Measurements from ENCODE around the gene FHIP1B.

FHIP1B gene

DNA sequence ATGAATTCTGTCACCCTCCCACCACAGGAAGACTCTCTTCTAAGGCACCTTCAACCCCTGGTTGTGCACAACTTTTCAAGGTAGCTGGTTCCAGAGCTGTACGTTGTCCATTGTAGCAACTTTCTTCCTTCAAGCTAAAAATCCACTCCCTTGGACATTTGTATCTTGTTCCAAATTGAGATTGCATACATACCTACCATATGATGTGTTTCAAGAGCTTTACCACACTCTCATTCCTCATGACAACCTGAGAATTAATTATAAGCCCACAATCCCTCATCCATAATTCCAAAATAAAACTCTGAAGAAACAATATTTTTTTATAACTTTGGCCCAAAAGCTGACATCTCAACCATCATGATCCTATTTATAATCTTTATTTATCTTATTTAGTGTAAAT, 32.4 kb downstream of the FHIP1B start:
- no peaks in the 10 kb centered on the region for H3K27me3 ChIP-seq (ENCODE audit: control insufficient read depth in 1 of 2, insufficient read depth in 2 of 2, low read length in 2 of 2)
- H3K9me3 ChIP-seq (ENCODE audit: control insufficient read depth in 2 of 2, low read length in 2 of 2), result no peaks in the 10 kb centered on the region
- no peaks in the 10 kb centered on the region for H3K4me1 ChIP-seq (ENCODE audit: control insufficient read depth, insufficient read depth, low read length)
- no peak overlapping the region for H3K4me3 ChIP-seq (ENCODE audit: low read length in 2 of 2)
- H3K27ac ChIP-seq (ENCODE audit: low read length), result no peak overlapping the region
- peaks cover 2 to 7% of the 10 kb centered on the region in 2 donors for H3K36me3 ChIP-seq (ENCODE audit: control insufficient read depth in 2 of 2, insufficient read depth in 2 of 2, low read length in 2 of 2)
- no peak overlapping the region for H3K9ac ChIP-seq (ENCODE audit: low read length in 2 of 2)

DNA sequence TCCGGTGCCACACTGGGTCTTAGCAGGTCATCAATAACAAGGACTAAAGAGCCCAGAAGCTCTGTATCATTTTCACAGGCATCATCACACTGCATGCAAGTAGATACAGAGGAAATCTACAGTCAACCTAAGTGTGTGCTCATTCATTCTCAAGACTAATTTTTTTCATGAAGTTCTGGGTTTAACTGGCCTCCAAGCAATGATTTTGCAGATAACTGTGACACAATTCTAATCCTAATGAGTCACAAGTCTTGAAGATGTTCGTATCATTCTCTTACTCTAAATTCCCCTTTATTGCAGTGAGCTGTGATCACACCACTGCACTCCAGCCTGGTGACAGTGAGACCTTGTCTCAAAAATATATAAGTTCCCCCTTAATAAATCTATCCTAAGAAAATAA, 33.0 kb downstream of the FHIP1B start:
- H3K9ac ChIP-seq (ENCODE audit: low read length in 2 of 2), result no peak overlapping the region
- no peaks in the 10 kb centered on the region for H3K9me3 ChIP-seq (ENCODE audit: control insufficient read depth in 2 of 2, low read length in 2 of 2)
- no peaks in the 10 kb centered on the region for H3K27me3 ChIP-seq (ENCODE audit: control insufficient read depth in 1 of 2, insufficient read depth in 2 of 2, low read length in 2 of 2)
- no peaks in the 10 kb centered on the region for H3K4me1 ChIP-seq (ENCODE audit: control insufficient read depth, insufficient read depth, low read length)
- no peak overlapping the region for H3K4me3 ChIP-seq (ENCODE audit: low read length in 2 of 2)
- H3K36me3 ChIP-seq (ENCODE audit: control insufficient read depth in 2 of 2, insufficient read depth in 2 of 2, low read length in 2 of 2), result peaks cover 2 to 7% of the 10 kb centered on the region in 2 donors
- H3K27ac ChIP-seq (ENCODE audit: low read length), result no peak overlapping the region

DNA sequence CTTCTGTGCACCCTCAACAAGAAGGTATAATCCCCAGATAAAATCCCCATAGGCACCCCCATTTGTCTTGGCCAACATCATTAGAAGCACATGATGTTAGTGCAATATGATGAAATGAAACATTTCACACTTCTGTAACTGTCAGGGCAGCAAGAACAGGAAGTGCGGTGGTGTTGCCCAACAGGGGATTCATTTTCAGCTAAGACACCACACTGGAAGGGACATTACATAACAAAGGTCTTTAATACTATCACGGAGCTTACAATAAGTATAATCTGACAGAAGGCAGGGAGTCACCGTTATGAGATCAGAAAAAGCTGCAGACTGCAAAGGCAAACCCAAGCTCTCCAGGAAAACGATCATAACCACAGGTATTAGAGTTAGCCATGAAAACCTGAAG, 33.5 kb downstream of the FHIP1B start:
- no peak overlapping the region for H3K27ac ChIP-seq (ENCODE audit: low read length)
- no peaks in the 10 kb centered on the region for H3K4me1 ChIP-seq (ENCODE audit: control insufficient read depth, insufficient read depth, low read length)
- H3K9me3 ChIP-seq (ENCODE audit: control insufficient read depth in 2 of 2, low read length in 2 of 2), result no peaks in the 10 kb centered on the region

DNA sequence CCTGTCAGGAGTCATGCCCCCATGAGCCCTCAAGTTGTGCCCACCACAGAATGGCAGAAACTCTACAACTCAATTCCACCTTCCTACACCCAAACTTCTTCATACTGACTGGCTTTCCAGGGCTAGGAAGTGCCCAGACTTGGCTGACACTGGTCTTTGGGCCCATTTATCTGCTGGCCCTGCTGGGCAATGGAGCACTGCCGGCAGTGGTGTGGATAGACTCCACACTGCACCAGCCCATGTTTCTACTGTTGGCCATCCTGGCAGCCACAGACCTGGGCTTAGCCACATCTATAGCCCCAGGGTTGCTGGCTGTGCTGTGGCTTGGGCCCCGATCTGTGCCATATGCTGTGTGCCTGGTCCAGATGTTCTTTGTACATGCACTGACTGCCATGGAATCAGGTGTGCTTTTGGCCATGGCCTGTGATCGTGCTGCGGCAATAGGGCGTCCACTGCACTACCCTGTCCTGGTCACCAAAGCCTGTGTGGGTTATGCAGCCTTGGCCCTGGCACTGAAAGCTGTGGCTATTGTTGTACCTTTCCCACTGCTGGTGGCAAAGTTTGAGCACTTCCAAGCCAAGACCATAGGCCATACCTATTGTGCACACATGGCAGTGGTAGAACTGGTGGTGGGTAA, 35.1 kb downstream of the FHIP1B start, which contains the start of gene OR52W1:
Gene OR52W1 (plus strand): TSS at position 51 of the 637 bp plus-strand sequence. CDS start 0 bp downstream, at position 51.
- Histone ChIP-seq H3K27me3 (ENCODE audit: control insufficient read depth in 1 of 2, insufficient read depth in 2 of 2, low read length in 2 of 2) (no peaks in the 10 kb centered on the region), H3K27ac (ENCODE audit: low read length) (no peak within 1 kb of the TSS), H3K4me1 (ENCODE audit: control insufficient read depth, insufficient read depth, low read length) (no peaks in the 10 kb centered on the region), H3K4me3 (ENCODE audit: low read length in 2 of 2) (no peak within 1 kb of the TSS), H3K36me3 (ENCODE audit: control insufficient read depth in 2 of 2, insufficient read depth in 2 of 2, low read length in 2 of 2) (peaks cover 0 to 3% of the 10 kb centered on the region in 2 donors), H3K9me3 (ENCODE audit: control insufficient read depth in 2 of 2, low read length in 2 of 2) (no peaks in the 10 kb centered on the region), H3K9ac (ENCODE audit: low read length in 2 of 2) (no peak within 1 kb of the TSS)

More for the DNA sequence above, 33.5 kb downstream of the FHIP1B start:
- no peak overlapping the region for H3K9ac ChIP-seq (ENCODE audit: low read length in 2 of 2)
- no peaks in the 10 kb centered on the region for H3K27me3 ChIP-seq (ENCODE audit: control insufficient read depth in 1 of 2, insufficient read depth in 2 of 2, low read length in 2 of 2)
- H3K4me3 ChIP-seq (ENCODE audit: low read length in 2 of 2), result no peak overlapping the region
- peaks cover 2 to 7% of the 10 kb centered on the region in 2 donors for H3K36me3 ChIP-seq (ENCODE audit: control insufficient read depth in 2 of 2, insufficient read depth in 2 of 2, low read length in 2 of 2)

- Histone ChIP-seq H3K9me3 (ENCODE audit: control insufficient read depth in 2 of 2, low read length in 2 of 2) (no peaks in the 10 kb centered on the region), H3K27ac (ENCODE audit: low read length) (no peak overlapping the region), H3K4me3 (ENCODE audit: low read length in 2 of 2) (no peak overlapping the region), H3K4me1 (ENCODE audit: control insufficient read depth, insufficient read depth, low read length) (no peaks in the 10 kb centered on the region), H3K9ac (ENCODE audit: low read length in 2 of 2) (no peak overlapping the region), H3K36me3 (ENCODE audit: control insufficient read depth in 2 of 2, insufficient read depth in 2 of 2, low read length in 2 of 2) (no peaks in the 10 kb centered on the region), H3K27me3 (ENCODE audit: control insufficient read depth in 1 of 2, insufficient read depth in 2 of 2, low read length in 2 of 2) (no peaks in the 10 kb centered on the region)
Measured at GRCh38 chr11:6197466-6198200, 36.8 kb downstream of the FHIP1B start.

DNA sequence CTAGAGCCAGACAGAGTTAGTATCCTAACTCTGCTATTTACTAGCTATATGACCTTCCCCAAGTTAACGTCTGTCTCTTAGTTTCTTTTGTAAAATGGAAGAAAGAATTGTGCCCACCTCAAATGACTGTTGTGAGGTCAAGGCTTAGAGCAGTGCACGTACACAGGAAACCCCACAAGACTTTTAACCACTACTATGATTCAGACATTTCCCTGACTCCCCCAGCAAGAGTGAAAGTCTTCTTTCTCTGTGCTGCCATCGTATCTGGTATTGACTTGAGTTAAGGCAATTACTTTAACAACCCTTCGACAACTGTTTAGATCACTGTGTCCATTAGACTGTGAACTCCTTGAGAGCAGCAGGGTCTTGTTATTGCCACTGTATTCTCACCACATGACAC, 38.0 kb downstream of the FHIP1B start:
- no peaks in the 10 kb centered on the region for H3K4me1 ChIP-seq (ENCODE audit: control insufficient read depth, insufficient read depth, low read length)
- no peak overlapping the region for H3K9ac ChIP-seq (ENCODE audit: low read length in 2 of 2)
- no peak overlapping the region for H3K27ac ChIP-seq (ENCODE audit: low read length)
- no peaks in the 10 kb centered on the region for H3K36me3 ChIP-seq (ENCODE audit: control insufficient read depth in 2 of 2, insufficient read depth in 2 of 2, low read length in 2 of 2)
- no peaks in the 10 kb centered on the region for H3K9me3 ChIP-seq (ENCODE audit: control insufficient read depth in 2 of 2, low read length in 2 of 2)
- H3K4me3 ChIP-seq (ENCODE audit: low read length in 2 of 2), result no peak overlapping the region
- no peaks in the 10 kb centered on the region for H3K27me3 ChIP-seq (ENCODE audit: control insufficient read depth in 1 of 2, insufficient read depth in 2 of 2, low read length in 2 of 2)

DNA sequence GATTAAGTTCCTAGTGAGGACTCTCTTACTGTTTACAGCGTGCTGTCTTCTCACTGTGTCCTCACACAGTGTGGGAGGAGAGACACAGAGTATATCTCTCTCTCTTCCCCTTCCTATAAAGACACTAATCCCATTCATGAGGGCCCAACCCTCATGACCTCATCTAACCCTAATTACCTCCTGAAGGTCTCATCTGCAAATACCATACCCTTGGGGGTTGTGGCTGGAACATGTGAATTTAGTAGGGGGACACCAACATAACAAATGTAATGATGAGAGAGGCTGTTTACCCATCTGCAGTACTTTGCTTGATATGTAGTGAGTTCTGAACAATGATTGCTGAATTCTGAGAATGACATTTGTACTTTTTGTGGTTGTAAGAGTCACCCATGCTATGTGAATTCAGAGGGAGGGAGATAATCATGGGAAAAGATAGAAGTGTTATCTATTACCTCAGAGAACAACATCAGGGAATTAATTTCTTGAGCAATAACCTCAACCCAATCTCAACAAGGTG, 40.3 kb downstream of the FHIP1B start:
- Histone ChIP-seq H3K27ac (ENCODE audit: low read length) (no peak overlapping the region), H3K4me3 (ENCODE audit: low read length in 2 of 2) (no peak overlapping the region), H3K4me1 (ENCODE audit: control insufficient read depth, insufficient read depth, low read length) (no peaks in the 10 kb centered on the region), H3K27me3 (ENCODE audit: control insufficient read depth in 1 of 2, insufficient read depth in 2 of 2, low read length in 2 of 2) (no peaks in the 10 kb centered on the region), H3K36me3 (ENCODE audit: control insufficient read depth in 2 of 2, insufficient read depth in 2 of 2, low read length in 2 of 2) (no peaks in the 10 kb centered on the region), H3K9me3 (ENCODE audit: control insufficient read depth in 2 of 2, low read length in 2 of 2) (no peaks in the 10 kb centered on the region), H3K9ac (ENCODE audit: low read length in 2 of 2) (no peak overlapping the region)

GRCh38 chr11:6191742-6192141, 42.7 kb downstream of the FHIP1B start:
- Histone ChIP-seq H3K4me3 (ENCODE audit: low read length in 2 of 2) (no peak overlapping the region), H3K27me3 (ENCODE audit: control insufficient read depth in 1 of 2, insufficient read depth in 2 of 2, low read length in 2 of 2) (no peaks in the 10 kb centered on the region), H3K4me1 (ENCODE audit: control insufficient read depth, insufficient read depth, low read length) (no peaks in the 10 kb centered on the region), H3K9me3 (ENCODE audit: control insufficient read depth in 2 of 2, low read length in 2 of 2) (no peaks in the 10 kb centered on the region), H3K36me3 (ENCODE audit: control insufficient read depth in 2 of 2, insufficient read depth in 2 of 2, low read length in 2 of 2) (no peaks in the 10 kb centered on the region), H3K27ac (ENCODE audit: low read length) (no peak overlapping the region), H3K9ac (ENCODE audit: low read length in 2 of 2) (no peak overlapping the region)

GRCh38 chr11:6175440-6175839, 59.0 kb downstream of the FHIP1B start:
- Histone ChIP-seq H3K36me3 (ENCODE audit: control insufficient read depth in 2 of 2, insufficient read depth in 2 of 2, low read length in 2 of 2) (no peaks in the 10 kb centered on the region), H3K4me3 (ENCODE audit: low read length in 2 of 2) (no peak overlapping the region)

DNA sequence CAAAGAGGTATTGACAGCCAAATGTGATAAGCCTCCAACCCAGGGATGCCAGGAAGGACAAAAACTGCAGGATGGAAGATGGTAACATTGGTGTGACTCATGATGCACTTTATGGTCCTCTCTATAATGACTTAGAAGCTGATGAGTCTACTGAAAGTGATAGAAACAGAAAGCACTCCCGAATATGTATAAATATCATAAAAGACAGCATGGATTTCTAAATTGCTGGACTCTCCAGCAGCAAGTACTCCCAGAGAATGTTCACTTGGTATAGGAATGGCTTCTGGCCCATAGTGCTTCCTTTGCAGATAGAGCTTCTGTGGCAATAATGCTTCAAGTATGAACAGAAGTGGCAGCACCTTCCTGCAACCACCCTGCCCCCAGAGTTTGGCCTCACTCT, 64.2 kb downstream of the FHIP1B start, which contains the start of gene OR52B2:
Gene OR52B2 (minus strand): TSS at position 101 of the 400 bp plus-strand sequence. CDS start 0 bp downstream, at position 101.
- Histone ChIP-seq H3K27me3 (ENCODE audit: control insufficient read depth in 1 of 2, insufficient read depth in 2 of 2, low read length in 2 of 2) (no peaks in the 10 kb centered on the region), H3K36me3 (ENCODE audit: control insufficient read depth in 2 of 2, insufficient read depth in 2 of 2, low read length in 2 of 2) (no peaks in the 10 kb centered on the region), H3K9me3 (ENCODE audit: control insufficient read depth in 2 of 2, low read length in 2 of 2) (no peaks in the 10 kb centered on the region), H3K4me1 (ENCODE audit: control insufficient read depth, insufficient read depth, low read length) (no peaks in the 10 kb centered on the region), H3K27ac (ENCODE audit: low read length) (no peak within 1 kb of the TSS), H3K4me3 (ENCODE audit: low read length in 2 of 2) (no peak within 1 kb of the TSS), H3K9ac (ENCODE audit: low read length in 2 of 2) (no peak within 1 kb of the TSS)

More at GRCh38 chr11:6175440-6175839, 59.0 kb downstream of the FHIP1B start:
- no peak overlapping the region for H3K27ac ChIP-seq (ENCODE audit: low read length)
- H3K27me3 ChIP-seq (ENCODE audit: control insufficient read depth in 1 of 2, insufficient read depth in 2 of 2, low read length in 2 of 2), result no peaks in the 10 kb centered on the region
- H3K4me1 ChIP-seq (ENCODE audit: control insufficient read depth, insufficient read depth, low read length), result no peaks in the 10 kb centered on the region
- no peak overlapping the region for H3K9ac ChIP-seq (ENCODE audit: low read length in 2 of 2)
- no peaks in the 10 kb centered on the region for H3K9me3 ChIP-seq (ENCODE audit: control insufficient read depth in 2 of 2, low read length in 2 of 2)
